IPS DF 6.9 (cell line): Measurements from ENCODE around the gene NLRP14.

Source experiments
- DNase-seq: peaks from one replicate; pipeline ENCODE4 v3.0.0-alpha.2; 2013; ENCODE audit warnings: low read depth, low spot score
- H3K27ac ChIP-seq: one replicate; pipeline ENCODE4 v1.5.1; 2013; ENCODE audit warnings: low read length, control low read depth
- H3K27me3 ChIP-seq: 2 replicates; pipeline ENCODE4 v1.6.1; 2013; ENCODE audit warnings: mild to moderate bottlenecking, low read length; ENCODE audit not compliant: control insufficient read depth, insufficient read depth
- H3K36me3 ChIP-seq: 2 replicates; pipeline ENCODE4 v1.6.1; 2013; ENCODE audit warnings: low read length; ENCODE audit not compliant: control insufficient read depth, insufficient read depth
- H3K4me1 ChIP-seq: 2 replicates; pipeline ENCODE4 v1.6.1; 2013; ENCODE audit warnings: low read length; ENCODE audit not compliant: control insufficient read depth, insufficient read depth
- H3K4me3 ChIP-seq: 2 replicates; pipeline ENCODE4 v1.5.1; 2013; ENCODE audit warnings: mild to moderate bottlenecking, low read length
- H3K9me3 ChIP-seq: 2 replicates; pipeline ENCODE4 v1.6.1; 2013; ENCODE audit warnings: low read length, inconsistent platforms; ENCODE audit not compliant: control insufficient read depth, insufficient read depth
- WGBS: extraction: QIAGEN DNeasy Blood & Tissue Kit; methylation state at CpG from one replicate; pipeline ENCODE4 v1.1.7; 2013; ENCODE audit warnings: mixed read lengths, missing lambda C conversion rate; ENCODE audit not compliant: insufficient read length, insufficient coverage; 5-methylcytosine and 5-hydroxymethylcytosine counted together

NLRP14 gene

DNA sequence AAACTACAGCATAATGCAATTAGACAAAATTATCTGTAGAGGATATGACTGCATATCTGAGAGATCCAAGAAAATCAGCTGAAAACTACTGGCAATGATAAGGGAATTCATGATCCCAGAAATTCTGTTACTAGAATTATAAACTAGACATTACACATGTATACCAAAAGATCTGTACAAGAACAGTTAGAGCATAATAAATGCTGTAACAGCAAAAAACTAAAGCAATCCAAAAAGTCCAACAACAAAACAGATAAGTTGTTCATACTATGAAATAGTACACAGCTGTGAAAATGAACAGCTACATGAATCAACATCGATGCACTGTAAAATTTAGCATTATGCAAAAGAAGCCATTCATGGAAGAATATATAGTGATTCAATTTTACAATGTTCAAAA, 6.2 kb upstream of the NLRP14 start:
- no peaks in the 10 kb centered on the region for H3K27me3 ChIP-seq
- no CpG with 5 or more reads among the region's 1 CpG for WGBS
- DNase-seq: no peak
- H3K9me3 ChIP-seq: no peaks in the 10 kb centered on the region
- H3K4me3 ChIP-seq: no peak overlapping the region
- no peaks in the 10 kb centered on the region for H3K36me3 ChIP-seq
- no peak overlapping the region for H3K27ac ChIP-seq
- no peaks in the 10 kb centered on the region for H3K4me1 ChIP-seq

DNA sequence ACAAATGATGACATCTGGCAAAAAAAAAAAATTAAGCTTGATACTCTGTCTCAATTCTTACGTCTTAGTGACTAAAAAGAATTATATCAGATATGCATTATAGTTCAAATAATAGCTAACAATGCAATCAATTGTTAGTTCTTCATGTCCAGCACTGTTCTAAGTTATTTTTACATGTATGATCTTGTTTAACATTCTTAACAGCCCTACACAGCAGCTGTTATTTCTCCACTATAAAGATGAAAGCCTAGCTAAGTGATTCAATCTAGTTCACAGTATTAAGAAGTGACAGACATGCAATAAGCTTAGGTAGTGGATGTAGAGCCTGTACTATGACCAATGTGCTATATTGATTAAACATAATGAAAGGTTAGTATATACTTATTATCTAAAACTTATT, 4.3 kb upstream of the NLRP14 start:
- WGBS: no CpG with 5 or more reads among the region's 1 CpG
- Histone ChIP-seq H3K27ac (no peak overlapping the region), H3K9me3 (no peaks in the 10 kb centered on the region), H3K4me3 (no peak overlapping the region), H3K27me3 (no peaks in the 10 kb centered on the region), H3K4me1 (no peaks in the 10 kb centered on the region), H3K36me3 (no peaks in the 10 kb centered on the region)
- DNase-seq: no peak

- H3K27ac ChIP-seq: no peak overlapping the region
Observed at GRCh38 chr11:7019500-7020182, 638 bp upstream of the NLRP14 start.

DNA sequence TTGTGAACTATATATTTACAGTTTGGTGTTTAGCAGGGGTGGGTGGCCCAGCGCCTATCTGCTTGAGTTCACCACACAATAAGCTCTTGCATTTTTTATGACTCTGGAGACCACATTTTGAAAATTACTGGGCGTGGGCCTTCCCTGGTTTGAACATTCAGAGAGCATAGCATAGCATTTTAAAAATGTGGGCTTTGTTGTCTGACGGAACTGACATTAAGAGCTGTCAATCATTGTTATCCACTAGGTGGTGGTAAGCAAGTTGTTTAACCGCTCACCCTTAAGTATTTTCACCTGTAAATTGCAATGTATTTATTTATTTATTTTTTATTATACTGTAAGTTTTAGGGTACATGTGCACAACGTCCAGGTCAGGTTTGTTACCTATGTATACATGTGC, 1.0 kb downstream of the NLRP14 start:
- no peaks in the 10 kb centered on the region for H3K27me3 ChIP-seq
- H3K9me3 ChIP-seq: no peaks in the 10 kb centered on the region
- H3K27ac ChIP-seq: no peak overlapping the region
- no peaks in the 10 kb centered on the region for H3K36me3 ChIP-seq
- no CpG with 5 or more reads among the region's 5 CpGs for WGBS
- H3K4me3 ChIP-seq: no peak overlapping the region
- H3K4me1 ChIP-seq: no peaks in the 10 kb centered on the region
- DNase-seq: no peak

More at GRCh38 chr11:7019500-7020182, 638 bp upstream of the NLRP14 start:
- Histone ChIP-seq H3K9me3 (no peaks in the 10 kb centered on the region), H3K4me1 (no peaks in the 10 kb centered on the region), H3K36me3 (no peaks in the 10 kb centered on the region), H3K27me3 (no peaks in the 10 kb centered on the region), H3K4me3 (peak overlapping the region; percentile 67)
- no CpG with 5 or more reads among the region's 26 CpGs for WGBS
- DNase-seq: no peak

DNA sequence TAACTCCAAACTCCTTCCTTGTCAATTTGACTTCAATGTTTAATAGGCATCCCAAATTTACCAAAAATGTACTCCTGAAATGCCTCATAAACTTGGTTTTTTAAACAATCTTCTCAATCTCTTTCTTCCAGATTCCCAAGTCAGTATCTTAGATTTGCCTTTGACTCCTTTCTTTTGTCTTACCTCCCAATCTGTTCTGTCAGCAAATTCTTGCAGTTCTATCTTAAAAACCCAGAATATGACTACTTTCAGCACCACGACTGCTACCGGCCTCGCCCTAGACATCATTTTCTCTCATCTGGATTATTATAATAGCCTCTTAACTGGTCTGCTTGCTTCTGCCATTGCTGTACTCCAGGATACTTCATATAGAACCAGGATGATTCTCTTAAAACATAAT, 7.9 kb downstream of the NLRP14 start:
- no peaks in the 10 kb centered on the region for H3K36me3 ChIP-seq
- no peak overlapping the region for H3K27ac ChIP-seq
- no peaks in the 10 kb centered on the region for H3K4me1 ChIP-seq
- no peaks in the 10 kb centered on the region for H3K9me3 ChIP-seq
- no peak overlapping the region for H3K4me3 ChIP-seq
- DNase-seq: no peak
- no CpG with 5 or more reads among the region's 3 CpGs for WGBS
- H3K27me3 ChIP-seq: no peaks in the 10 kb centered on the region

DNA sequence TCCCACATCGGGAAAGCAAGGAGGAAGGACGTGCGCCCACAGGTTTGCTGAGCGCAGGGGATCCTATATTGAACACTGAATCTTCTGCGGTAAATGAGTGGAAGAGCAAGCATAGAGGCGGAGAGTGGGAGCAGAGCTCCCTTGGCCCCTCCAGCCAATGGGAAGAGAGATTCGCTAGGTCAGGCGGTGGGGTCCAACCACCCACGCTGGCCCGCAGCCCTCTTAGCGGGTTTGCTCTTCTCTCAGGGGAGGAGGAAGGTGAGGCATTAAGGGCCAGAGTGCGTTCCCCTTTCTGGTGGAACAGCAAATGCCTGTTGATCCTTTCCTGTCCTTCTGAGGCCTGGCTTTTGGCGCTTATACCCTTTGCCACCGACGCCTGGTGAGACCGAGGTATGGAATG, 10.6 kb downstream of the NLRP14 start:
- H3K36me3 ChIP-seq: no peaks in the 10 kb centered on the region
- H3K4me1 ChIP-seq: no peaks in the 10 kb centered on the region
- WGBS: no CpG with 5 or more reads among the region's 16 CpGs
- H3K27me3 ChIP-seq: no peaks in the 10 kb centered on the region
- no peaks in the 10 kb centered on the region for H3K9me3 ChIP-seq
- no peak for DNase-seq
- no peak overlapping the region for H3K27ac ChIP-seq
- no peak overlapping the region for H3K4me3 ChIP-seq

DNA sequence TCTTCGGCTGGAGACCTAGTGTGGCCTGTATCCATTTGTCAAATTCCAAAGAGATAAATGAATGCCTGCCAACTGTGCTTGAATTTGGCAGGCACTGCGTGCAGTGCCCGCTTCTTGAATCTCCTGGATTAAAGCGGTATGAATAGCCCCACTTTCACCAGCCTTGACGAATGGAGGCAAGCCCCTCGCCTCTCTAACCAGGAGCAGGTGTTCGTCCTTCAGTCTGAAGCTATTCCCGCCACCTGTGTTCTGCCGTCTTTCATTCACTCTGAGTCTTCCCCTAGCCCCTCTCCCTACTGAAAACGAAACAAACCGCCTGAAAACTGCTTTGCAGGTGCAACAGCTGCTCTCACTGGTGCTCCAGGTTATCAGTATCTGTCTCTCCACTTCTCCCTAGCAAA, 11.2 kb downstream of the NLRP14 start:
- Histone ChIP-seq H3K4me1 (no peaks in the 10 kb centered on the region), H3K36me3 (no peaks in the 10 kb centered on the region), H3K27ac (no peak overlapping the region), H3K27me3 (no peaks in the 10 kb centered on the region), H3K9me3 (no peaks in the 10 kb centered on the region), H3K4me3 (no peak overlapping the region)
- no CpG with 5 or more reads among the region's 11 CpGs for WGBS
- DNase-seq: no peak

DNA sequence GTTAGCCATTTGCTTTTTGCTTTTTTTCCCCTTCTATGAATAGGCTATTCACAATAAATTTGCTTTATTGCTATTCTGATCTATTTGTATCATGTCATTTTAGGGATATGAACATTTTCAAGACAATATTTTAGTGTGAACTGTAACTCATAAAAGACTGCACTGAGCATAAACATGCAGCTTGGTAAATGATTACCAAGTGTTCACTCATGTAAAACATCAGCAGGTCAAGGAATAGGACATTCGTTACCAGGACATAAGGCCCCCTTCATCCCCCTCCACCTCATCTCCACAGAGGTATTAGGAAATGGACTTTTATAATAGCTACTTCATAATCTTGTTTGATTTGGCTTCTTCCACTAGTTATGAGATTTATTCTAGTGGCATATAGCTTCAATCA, 12.4 kb downstream of the NLRP14 start:
- no peak overlapping the region for H3K27ac ChIP-seq
- no CpG with 5 or more reads among the region's 1 CpG for WGBS
- no peaks in the 10 kb centered on the region for H3K9me3 ChIP-seq
- no peaks in the 10 kb centered on the region for H3K36me3 ChIP-seq
- H3K27me3 ChIP-seq: no peaks in the 10 kb centered on the region
- H3K4me1 ChIP-seq: no peaks in the 10 kb centered on the region
- H3K4me3 ChIP-seq: no peak overlapping the region
- no peak for DNase-seq

DNA sequence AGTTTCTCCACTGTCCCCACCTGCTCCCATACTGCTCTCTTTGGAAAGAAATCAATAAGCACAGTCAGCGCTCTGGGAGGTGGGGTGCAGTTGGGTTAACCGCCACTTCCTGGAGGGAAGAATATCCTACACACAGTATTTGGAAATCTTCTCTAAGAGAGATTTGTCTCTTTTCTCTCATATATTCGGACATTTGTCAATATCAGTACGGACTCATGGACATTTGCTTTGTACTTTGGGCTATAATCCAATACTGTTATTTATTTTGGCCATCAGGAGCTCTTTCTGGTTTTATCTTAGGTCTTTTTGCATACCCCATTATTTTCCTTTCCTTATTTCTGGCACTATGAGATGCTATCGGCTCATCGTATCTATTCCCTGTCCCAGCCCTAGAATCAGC, 13.7 kb downstream of the NLRP14 start:
- no peak for DNase-seq
- no peak overlapping the region for H3K27ac ChIP-seq
- H3K9me3 ChIP-seq: no peaks in the 10 kb centered on the region
- H3K36me3 ChIP-seq: no peaks in the 10 kb centered on the region
- H3K27me3 ChIP-seq: no peaks in the 10 kb centered on the region
- no peaks in the 10 kb centered on the region for H3K4me1 ChIP-seq
- H3K4me3 ChIP-seq: no peak overlapping the region
- no CpG with 5 or more reads among the region's 6 CpGs for WGBS

- no peaks in the 10 kb centered on the region for H3K27me3 ChIP-seq
- H3K4me1 ChIP-seq: no peaks in the 10 kb centered on the region
- no peak overlapping the region for H3K27ac ChIP-seq
- no peak for DNase-seq
- WGBS: no CpG with 5 or more reads among the region's 3 CpGs
- H3K4me3 ChIP-seq: no peak overlapping the region
- H3K9me3 ChIP-seq: no peaks in the 10 kb centered on the region
- no peaks in the 10 kb centered on the region for H3K36me3 ChIP-seq
Observed at GRCh38 chr11:7046474-7047175, 26.3 kb downstream of the NLRP14 start.

DNA sequence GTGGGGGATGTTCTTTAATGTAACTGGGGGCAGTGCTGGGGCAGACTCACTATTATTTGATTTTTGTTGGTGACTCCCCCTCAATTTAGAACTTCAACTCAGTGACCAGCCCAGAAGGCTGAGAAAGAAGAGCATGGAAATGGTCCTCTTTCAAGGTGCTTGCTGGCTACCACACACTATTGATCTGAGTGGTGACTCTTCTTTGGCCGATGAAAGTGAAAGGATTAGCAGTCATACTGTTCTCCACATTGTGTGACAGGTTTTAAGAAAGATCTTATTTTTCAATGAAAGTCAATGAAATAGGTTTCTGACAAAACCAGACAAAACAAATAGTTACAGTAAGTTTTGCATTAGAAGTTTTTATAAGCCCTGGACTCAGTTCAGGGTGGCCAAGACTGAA, 29.9 kb downstream of the NLRP14 start:
- H3K27me3 ChIP-seq: no peaks in the 10 kb centered on the region
- no peak for DNase-seq
- no CpG with 5 or more reads among the region's 1 CpG for WGBS

More for the DNA sequence above, 29.9 kb downstream of the NLRP14 start:
- no peaks in the 10 kb centered on the region for H3K36me3 ChIP-seq
- no peak overlapping the region for H3K4me3 ChIP-seq
- no peak overlapping the region for H3K27ac ChIP-seq
- H3K4me1 ChIP-seq: no peaks in the 10 kb centered on the region
- no peaks in the 10 kb centered on the region for H3K9me3 ChIP-seq
